ENCODE data around the gene DQX1. TPM values are rescaled to one million over a fixed set of nuclear protein-coding genes. Genes with fewer than 3 reads are reported as not detected.

DQX1 gene
- total RNA-seq, 4 donors from 2014 or later = not detected

GRCh38 chr2:74526649-74527230 lies 709 bp upstream of the DQX1 start:
- ATAC-seq (ENCODE audit: low FRiP score) (no peak), DNase-seq (ENCODE audit: low spot score) (no peak)
- TF ChIP-seq CTCF (IDR thresholded peaks at IDR 0.05) = no peak

- no peak for TF ChIP-seq CTCF (IDR thresholded peaks at IDR 0.05)
- no peak for DNase-seq (ENCODE audit: low spot score)
- ATAC-seq (ENCODE audit: low FRiP score) = no peak
These were observed 895 bp downstream of the DQX1 start for GRCh38 chr2:74524955-74525716.

- ATAC-seq (ENCODE audit: low FRiP score) = no peak
- no peak for DNase-seq (ENCODE audit: low spot score)
- TF ChIP-seq CTCF (IDR thresholded peaks at IDR 0.05) = no peak
These were observed 2.0 kb downstream of the DQX1 start for GRCh38 chr2:74524005-74524404.

- no peak for TF ChIP-seq CTCF (IDR thresholded peaks at IDR 0.05)
- DNase-seq (ENCODE audit: low spot score) (no peak), ATAC-seq (ENCODE audit: low FRiP score) (no peak)
These were observed 3.5 kb downstream of the DQX1 start for GRCh38 chr2:74522516-74522915.

- DNase-seq (ENCODE audit: low spot score) = no peak
- ATAC-seq (ENCODE audit: low FRiP score) = no peak
- no peak for TF ChIP-seq CTCF (IDR thresholded peaks at IDR 0.05)
These were observed 9.4 kb downstream of the DQX1 start for GRCh38 chr2:74516650-74517049.

- ATAC-seq (ENCODE audit: low FRiP score) (no peak), DNase-seq (ENCODE audit: low spot score) (no peak)
These were observed 9.9 kb downstream of the DQX1 start for GRCh38 chr2:74515981-74516633.

More at GRCh38 chr2:74515981-74516633, 9.9 kb downstream of the DQX1 start:
- TF ChIP-seq CTCF (IDR thresholded peaks at IDR 0.05) = no peak

All from omental fat pad (tissue), 4 donors.